Dermis microvascular lymphatic vessel endothelial cell (primary cell): ENCODE results near the gene HIPK4. TPM values are rescaled to one million over a fixed set of nuclear protein-coding genes. Genes with fewer than 3 reads are reported as not detected.
"Not testable (repeated sequence)": the region's sequence is repeated elsewhere in the genome, so short reads cannot be mapped to it uniquely, and the experiment has no call there.

Experiments
- DNase-seq, 2 donors: peaks; one replicate each; pipeline versions ENCODE4 v3.0.0 to v3.0.0-alpha.2; 2010; ENCODE audit warnings: low read depth in 2 of 2
- total RNA-seq: library from RNA; depleted of rRNA; stranded (reverse); fragments of >200 nt; gene quantifications from 2 replicates; pipeline ENCODE4 v1.2.1, GENCODE V29; 2014

The HIPK4 gene
- total RNA-seq, 1 donor from 2014 or later: under 0.01 TPM

DNA sequence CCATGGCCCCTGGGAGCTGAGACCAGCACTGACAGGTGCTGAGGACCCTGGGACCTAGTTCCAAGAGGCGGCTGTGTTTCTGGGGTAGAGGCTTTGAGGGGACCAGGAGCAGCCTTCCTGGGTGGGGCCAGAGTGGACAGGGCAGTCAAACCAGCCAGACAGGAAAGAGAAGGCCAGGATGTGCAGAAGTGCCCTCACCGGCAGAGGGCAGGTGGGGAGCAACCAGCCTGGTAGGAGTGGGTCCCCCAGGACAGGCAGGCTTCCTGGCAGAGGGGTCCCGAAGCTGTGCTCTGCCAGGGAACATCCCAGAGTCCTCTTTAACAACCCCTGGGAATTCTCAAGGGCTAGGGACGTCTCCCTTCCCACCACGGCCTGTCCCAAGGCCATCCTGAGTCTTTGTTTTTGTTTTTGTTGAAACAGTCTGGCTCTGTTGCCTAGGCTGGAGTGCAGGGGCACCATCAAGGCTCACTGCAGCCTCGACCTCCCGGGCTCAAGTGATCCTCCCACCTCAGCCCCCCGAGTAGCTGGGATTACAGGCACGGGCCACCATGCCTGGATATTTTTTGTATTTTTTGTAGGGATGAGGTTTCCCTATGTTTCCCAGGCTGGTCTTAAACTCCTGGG lies 3.0 kb upstream of the HIPK4 start:
- DNase-seq: peak in 1 of 2 donors; percentile 13

DNA sequence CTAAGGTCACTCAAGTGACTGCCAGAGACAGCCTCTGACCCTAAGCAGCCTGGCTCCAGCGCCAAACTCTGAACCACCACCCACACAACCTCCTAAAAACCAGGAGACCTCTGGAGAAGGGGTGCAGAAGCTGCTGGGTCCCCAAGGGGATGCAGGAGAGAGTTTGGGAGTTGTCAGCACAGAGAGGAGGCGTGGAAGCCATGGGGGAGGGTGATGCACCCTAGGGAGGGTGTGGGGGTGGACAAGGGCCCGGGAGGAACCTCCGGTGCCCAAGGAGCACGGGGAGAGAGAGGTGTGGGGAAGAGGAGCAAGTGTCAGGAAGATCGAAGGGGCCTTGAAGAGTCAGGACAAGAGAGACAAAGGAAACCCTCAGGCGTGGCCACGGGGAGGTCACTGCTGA lies 2.1 kb upstream of the HIPK4 start:
- DNase-seq: no peak

DNA sequence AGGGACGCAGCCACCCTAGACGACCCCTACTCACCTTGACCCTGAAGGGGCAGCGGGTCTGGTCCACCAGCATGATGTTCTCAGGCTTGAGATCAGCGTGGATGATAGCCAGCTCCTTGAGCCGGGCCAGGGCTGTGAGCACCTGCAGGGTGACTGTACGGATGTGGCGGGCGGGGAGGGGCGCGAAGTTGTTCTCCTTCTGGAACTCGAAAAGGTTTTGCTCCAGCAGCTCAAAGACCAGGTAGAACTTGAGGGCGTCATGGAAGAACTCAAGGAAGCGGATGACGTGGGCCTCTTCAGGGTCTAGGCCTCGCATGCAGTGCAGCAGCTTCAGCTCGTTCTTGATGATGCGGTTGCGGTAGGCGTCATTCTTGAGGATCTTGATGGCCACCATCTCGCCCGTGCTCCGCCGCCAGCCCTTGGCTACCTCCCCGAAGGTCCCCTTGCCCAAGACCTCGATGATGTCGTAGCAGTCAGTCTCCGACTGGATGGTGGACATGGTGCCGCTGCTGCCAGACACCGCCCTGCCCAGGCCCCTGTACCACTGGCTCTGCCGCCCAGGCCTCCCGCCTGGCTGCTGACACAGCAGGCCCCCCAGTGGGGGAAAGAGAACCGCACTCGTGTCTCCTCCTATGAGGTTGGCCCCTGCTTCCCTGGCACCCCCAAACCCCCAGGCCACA lies 437 bp downstream of the HIPK4 start:
- no peak for DNase-seq

DNA sequence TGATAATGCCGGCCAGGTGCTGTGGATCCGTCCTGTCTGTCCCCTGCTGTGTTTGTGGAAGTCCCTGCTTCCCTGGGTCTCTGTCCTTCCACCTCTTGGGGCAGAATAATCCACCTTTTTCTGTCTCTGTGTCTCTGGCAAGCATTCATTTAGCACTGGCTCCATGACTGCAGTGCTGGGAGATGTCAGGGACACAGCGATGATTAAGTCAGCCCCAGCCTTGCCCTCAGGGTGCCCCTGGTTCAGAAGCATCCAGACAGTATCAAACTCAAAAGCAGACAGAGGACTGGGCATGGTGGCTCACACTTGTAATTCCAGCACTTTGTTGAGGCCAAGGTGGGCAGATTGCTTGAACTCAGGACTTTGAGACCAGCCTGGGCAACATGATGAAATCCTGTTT lies 1.5 kb downstream of the HIPK4 start:
- no peak for DNase-seq

DNA sequence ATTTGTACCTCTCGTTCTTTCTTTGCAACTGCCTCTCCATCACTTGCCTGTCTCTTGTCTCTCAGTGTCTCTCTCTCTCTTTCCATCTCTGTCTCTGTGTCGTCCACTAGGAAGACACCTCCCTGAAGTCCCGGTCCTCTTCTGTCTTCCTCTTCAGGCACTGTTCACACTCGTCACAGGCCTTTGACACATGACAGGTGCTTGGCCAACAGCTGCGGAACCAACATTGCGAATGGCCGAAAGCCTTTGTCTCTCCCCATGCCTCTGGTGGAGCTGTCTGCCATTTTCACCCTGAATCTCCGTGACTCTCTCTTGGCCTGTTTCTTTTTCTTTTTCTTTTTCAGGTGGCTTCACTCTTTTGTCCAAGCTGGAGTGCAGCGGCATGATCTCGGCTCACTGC lies 2.8 kb downstream of the HIPK4 start:
- no peak for DNase-seq

DNA sequence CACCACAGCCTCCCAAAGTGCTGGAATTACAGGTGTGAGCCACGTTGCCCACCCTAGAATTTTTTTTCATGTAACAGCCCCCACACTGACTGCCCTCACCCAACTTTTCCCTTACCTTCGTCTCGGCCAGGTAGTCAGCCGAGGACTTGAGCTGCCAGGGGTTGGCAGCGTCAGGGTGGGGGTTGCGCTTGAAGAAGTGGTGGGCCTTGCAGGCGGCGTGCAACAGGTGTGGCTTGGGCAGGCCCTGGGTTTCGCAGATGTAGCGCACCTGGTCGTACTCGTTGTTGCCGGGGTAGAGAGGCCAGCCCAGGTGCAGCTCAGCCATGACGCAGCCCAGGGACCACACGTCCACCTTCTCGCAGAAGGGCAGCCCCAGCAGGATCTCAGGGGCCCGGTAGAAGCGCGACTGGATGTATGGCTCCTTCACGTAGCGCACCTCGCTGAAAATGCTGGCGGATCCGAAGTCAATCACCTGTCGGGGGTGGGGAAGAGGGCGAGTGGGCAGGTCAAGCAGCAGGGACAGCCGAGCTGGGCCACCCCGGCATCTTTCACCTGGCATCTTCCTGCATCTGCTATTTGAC lies 6.2 kb downstream of the HIPK4 start:
- no peak for DNase-seq

DNA sequence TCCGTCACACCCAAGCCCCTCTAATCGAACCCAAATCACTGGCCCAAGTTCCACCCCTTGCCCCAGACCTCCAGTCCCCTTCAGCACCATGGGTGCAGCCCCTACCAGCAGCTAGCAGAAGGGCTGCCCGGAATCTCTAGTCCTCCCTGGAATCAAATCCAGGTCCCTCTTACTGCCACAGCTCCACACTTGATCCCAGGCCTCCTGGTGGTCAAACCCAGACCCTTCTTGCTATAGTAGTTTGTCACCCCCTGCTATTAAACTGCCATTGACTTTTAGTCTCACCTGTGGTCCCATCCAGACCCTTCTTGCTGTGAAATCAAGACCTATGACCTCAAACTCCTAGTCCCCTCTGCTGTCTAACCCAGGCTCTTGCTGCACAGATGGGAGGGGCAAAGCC lies 8.7 kb downstream of the HIPK4 start:
- no peak for DNase-seq

DNA sequence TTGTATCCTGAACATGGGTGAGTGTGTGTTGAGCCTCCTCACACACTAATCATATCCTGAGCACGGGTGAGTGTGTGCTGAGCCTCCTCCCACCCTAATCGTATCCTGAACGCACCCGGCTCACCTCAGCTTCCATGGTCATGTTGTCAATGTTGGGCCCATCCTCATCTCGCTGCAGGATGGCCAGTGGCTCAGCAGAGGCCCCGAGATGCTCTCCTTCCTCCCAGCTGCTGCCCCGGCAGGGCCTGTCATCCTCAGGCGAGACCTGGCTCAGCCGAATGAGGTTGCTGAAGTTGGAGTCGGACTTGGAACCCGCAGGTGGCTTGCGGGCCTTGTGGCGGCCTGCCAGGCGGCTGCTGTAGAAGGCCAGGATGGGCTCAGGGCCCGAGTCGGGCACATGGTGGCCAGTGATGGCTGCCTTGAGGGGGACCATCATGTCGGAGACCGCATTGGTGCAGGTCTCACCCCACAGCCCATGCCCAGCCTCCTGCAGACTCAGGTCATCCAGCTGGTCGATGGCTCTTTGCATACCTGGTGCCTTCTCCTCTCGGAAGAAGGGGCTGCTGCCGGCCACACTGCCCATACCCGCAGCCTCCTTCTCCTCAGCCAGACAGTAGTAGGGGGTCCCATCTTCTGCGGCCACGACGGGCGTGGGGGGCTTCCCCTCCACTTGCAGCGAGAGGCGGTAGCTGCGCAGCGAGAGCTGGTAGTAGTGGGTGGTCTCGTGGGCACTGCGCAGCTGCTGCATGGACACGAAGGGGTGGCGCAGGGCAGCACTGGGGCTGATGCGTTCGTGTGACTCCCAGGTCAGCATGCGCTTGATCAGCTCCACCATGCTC lies 9.6 kb downstream of the HIPK4 start:
- DNase-seq: no peak

DNA sequence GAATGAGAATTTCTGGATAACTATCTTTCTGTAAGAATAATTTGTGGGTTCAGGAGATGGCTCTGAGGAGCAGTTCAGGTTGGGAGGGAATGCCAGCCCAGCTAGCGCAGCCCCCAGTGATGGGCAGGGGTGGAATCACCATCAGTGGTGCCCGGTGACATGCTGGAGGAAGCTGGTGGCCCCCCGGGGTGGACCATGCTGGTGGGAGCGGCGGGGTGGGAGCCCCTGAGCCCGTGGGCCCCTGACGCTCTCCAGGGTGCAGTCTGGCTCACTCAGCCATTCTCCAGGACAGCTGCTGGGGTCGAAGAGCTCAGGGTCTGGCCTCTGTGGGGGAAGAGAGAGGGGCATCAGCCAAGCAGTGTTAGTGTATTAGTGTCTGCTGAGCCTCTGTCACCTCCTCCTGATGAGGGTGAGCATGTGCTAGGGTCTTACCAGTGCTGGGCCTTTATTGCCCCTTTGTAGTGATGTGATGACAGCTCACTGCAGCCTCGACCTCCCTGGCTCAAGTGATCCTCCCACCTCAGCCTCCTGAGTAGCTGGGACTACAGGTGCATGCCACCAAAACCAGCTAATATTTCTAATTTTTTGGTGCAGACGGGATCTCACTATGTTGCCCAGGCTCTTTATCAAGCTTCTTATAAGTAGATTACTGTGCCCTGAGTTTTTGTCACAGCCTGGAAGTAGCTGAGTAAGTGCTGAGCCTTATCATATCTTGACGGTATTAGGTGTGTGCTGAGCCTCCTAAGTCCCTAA lies 10.4 kb downstream of the HIPK4 start:
- no peak for DNase-seq

DNA sequence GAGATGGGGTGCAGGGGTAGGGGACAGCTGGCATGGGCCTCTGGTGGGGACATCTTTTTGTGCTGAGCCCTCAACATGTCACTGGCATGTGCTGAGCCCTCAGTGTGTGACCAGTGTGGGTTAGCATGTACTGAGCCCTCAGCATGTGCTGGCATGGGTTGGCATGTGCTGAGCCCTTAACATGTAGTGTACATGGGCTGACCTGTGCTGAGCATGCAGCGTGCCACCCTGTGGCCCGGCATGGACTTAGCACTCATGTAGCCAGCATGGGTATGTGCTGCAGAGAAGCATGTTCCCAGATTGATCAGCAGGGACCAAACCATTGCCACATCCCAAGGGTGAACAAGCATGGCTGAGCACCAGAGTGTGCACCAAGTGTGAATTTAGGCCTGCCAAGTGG lies 11.5 kb downstream of the HIPK4 start:
- DNase-seq: no peak

DNA sequence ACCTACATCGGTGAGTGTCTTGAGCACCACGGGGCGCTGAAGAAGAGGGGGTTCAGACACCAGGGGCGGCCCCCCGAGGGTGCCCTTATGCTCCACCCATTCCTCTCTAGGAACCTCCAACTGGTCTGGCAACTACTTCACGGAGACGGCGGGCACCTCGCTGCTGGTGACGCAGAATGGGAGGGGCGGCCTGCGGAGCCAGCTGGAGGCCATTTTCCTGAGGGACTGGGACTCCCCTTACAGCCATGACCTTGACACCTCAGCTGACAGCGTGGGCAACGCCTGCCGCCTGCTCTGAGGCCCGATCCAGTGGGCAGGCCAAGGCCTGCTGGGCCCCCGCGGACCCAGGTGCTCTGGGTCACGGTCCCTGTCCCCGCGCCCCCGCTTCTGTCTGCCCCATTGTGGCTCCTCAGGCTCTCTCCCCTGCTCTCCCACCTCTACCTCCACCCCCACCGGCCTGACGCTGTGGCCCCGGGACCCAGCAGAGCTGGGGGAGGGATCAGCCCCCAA lies 12.1 kb downstream of the HIPK4 start:
- DNase-seq: no peak

DNA sequence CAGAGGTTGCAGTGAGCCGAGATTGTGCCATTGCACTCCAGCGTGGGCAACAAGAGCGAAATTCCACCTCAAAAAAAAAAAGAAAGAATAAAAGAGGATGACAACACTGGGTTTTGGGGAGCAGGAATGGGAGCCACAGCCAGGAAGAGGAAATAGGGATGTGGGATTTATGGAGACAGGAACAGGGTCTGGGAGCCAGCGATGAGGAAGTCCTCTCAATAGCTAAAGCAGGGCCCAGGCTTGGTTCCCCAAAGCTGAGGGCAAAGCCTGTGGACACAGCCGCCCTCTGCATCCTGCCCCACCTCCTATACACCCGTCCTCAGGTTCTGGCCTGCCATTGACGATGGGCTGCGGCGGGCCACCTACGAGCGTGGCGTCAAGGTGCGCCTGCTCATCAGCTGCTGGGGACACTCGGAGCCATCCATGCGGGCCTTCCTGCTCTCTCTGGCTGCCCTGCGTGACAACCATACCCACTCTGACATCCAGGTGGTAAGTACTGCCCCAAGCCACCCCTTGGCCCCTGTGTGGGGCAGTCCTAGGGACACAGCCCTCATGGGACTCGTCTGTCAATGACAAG lies 13.6 kb downstream of the HIPK4 start:
- no peak for DNase-seq

DNA sequence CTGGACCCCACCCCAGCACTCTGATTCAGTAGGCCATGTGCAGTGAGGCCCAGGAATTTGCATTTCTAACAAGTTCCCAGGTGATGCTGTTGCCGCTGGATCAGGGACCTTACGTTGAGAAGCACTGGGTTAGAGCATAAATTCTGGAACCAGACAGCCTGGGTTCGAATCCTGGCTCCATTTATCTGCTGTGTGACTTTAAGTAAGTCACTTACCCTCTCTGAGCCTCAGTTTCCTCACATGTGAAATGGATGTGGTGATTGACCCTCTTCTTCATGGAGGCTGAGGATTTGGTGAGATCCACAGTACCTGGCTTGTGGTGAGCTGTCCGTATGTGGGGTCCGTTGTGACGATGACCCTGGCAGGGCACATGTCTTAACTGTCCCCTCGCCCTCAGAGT lies 15.9 kb downstream of the HIPK4 start:
- no peak for DNase-seq

DNA sequence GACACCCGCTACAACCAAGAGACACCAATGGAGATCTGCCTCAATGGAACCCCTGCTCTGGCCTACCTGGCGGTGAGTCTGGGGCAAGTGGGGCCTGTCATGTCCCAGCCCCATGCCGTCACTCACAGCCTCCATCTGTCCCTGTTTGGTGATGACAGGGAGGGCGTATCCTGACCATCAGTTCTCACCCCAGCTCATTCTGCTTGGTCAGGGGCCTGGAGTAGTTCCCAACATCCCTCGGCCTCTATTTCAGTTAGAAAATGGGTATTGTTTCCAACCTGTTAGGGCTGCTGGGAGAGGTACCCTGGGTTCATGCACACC lies 18.2 kb downstream of the HIPK4 start:
- DNase-seq: no peak

DNA sequence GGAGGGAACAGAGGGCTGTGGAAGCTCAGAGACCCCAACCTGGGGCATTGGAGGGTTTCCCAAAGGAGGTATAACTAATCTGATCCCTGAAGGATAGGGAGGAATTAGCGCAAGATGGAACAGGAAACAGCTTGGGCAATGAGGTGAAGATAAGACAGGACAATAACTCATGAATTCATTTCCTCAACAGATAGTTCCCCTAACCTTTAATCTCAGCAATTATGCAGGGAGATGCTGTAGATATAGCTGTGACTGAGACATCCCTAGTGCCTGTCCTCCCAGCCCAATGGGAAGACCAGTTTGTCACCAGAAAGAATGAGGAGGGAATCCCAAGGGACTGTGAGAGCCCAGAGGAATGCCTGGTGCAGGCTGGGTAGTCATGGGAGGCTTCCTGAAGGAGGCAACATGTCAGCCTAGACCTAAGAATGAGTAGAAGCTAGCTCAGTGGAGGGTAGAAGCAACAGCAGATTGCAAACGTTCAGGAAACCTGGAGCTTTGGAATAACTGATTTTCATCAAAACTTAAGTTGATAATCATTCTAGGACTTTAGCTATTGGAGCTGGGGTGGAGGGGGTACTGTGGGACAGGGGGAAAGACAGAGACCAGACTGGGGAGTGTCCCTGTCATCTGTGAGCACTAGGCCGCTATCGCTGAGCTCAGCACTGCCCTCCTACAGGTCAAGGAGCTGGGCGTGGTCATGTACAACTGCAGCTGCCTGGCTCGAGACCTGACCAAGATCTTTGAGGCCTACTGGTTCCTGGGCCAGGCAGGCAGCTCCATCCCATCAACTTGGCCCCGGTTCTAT lies 18.8 kb downstream of the HIPK4 start:
- DNase-seq: no peak

DNA sequence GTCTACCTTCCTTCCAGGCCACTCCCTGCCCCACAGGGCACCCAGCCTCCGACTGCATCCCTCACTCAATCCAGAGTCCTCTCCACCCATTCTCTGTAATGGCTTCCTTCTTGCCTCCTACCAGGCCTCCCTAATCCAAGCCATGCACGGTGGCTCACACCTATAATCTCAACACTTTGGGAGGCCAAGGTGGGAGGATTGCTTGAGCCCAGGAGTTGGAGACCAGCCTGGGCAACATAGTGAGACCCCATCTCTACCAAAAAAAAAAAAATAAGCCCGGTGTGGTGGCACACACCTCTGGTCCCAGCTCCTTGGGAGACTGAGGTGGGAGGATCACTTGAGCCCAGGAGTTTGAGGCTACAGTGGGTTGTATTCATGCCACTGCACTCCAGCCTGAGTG lies 19.7 kb downstream of the HIPK4 start:
- not testable (repeated sequence) for DNase-seq

DNA sequence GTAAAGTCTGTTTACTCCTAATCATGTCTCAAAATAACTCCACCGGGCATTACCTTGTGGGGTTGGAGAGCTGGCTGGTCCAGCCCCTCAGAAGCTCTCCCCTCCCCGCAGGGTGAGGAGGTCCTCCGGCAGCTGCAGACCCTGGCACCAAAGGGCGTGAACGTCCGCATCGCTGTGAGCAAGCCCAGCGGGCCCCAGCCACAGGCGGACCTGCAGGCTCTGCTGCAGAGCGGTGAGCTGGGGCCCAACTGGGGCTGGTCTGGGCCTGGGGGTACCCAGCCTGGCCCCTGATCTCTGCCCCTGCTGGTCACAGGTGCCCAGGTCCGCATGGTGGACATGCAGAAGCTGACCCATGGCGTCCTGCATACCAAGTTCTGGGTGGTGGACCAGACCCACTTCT lies 20.2 kb downstream of the HIPK4 start:
- no peak for DNase-seq

DNA sequence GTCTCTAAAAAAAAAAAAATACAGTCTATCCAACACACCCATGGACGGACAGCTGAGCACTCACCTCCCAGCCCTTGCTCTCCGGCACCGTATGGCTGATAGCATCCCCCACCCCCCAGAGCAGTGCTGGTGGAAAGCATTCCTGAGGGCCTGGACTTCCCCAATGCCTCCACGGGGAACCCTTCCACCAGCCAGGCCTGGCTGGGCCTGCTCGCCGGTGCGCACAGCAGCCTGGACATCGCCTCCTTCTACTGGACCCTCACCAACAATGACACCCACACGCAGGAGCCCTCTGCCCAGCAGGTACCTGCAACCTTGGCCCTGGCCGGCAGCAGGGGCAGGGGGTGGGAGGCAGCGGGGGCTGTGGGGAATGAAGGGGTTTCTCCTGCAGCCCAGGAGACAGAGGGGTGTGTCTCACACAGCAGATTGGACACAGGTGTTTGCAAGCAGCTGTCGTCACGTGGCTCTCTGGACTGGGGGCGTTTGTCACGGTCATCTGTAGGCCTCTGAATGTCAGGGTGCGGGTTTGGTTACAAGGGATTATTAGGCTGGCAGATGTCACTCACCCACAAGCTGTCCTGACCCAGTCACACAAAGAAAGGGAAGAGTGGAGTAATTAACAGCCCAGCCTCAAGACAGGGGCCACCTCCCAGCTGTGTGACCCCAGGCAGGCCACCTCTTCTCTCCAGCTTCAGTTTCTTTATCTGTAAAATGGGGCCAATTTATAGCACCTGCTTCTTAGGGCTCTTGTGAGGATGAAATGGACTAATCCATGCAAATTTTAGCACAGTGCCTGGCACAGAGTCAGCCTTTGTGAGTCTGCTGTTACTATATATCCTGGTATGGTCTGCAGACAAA lies 22.2 kb downstream of the HIPK4 start:
- no peak for DNase-seq
